Measurements from ENCODE around the gene AAR2. TPM values are rescaled to one million over a fixed set of nuclear protein-coding genes. Genes with fewer than 3 reads are reported as not detected.

AAR2 gene
- total RNA-seq, 1 experiment from 2014 or later = 36.9 TPM

DNA sequence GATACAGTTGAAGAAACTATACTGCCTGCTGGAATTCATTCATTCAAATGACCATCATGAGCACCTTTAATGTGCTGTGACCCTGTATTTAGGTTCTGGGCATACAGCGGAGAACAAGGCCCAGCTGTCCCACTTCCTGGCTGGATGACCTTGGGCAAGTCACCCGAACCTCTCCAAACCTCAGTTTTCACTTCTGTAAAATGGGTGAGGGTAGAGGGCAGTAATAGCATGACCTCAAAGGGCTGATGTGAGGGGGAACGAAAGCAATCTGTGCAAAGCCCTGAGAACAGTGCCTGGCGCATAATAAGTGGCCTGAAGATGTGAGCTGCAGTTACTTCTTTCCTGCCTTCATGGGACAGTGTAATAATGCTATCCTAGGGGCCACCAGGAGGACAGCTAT, 20.5 kb upstream of the AAR2 start:
- H3K27ac Mint-ChIP-seq = no peak overlapping the region
- no peaks in the 10 kb centered on the region for H3K27me3 Mint-ChIP-seq (ENCODE audit: low read depth)
- no peaks in the 10 kb centered on the region for H3K9me3 Mint-ChIP-seq
- Histone ChIP-seq H4K91ac (ENCODE audit: insufficient read length, low read depth, low read length) (no peak overlapping the region), H3K9ac (ENCODE audit: extremely low read depth, insufficient read length, low read length) (no peak overlapping the region), H3K4me2 (ENCODE audit: insufficient read depth, insufficient read length, low read length) (no peak overlapping the region), H3K18ac (ENCODE audit: insufficient read length, low read depth, low read length) (no peak overlapping the region), H3T11ph (ENCODE audit: low read length) (no peak overlapping the region), H3K14ac (ENCODE audit: insufficient read depth, low read length) (no peak overlapping the region), H4K8ac (replicated peaks; ENCODE audit: insufficient read length, low read depth, low read length) (no peak overlapping the region), H3K27me3 (ENCODE audit: insufficient read depth, low read length) (no peaks in the 10 kb centered on the region), H3K4ac (ENCODE audit: low read depth, low read length) (no peak overlapping the region), H2BK12ac (ENCODE audit: insufficient read length, low read depth, low read length) (no peak overlapping the region), H3K23ac (ENCODE audit: insufficient read length, low read depth, low read length) (no peak overlapping the region), H3K79me1 (ENCODE audit: insufficient read depth, low read depth, low read length, poor library complexity, severe bottlenecking) (no peaks in the 10 kb centered on the region), H3K27ac (ENCODE audit: insufficient read length, low read depth, low read length) (no peak overlapping the region), H3K4me1 (ENCODE audit: insufficient read depth, low read length) (no peaks in the 10 kb centered on the region), H3K23me2 (ENCODE audit: insufficient read length, low read depth, low read length, poor library complexity, severe bottlenecking) (no peaks in the 10 kb centered on the region), H2AK5ac (ENCODE audit: insufficient read length, low read length) (no peak overlapping the region), H4K5ac (ENCODE audit: insufficient read length, low read depth, low read length) (no peak overlapping the region), H2BK120ac (ENCODE audit: low read depth, low read length, poor library complexity, severe bottlenecking) (no peak overlapping the region), H4K20me1 (ENCODE audit: control insufficient read depth, insufficient read depth, insufficient read length) (no peaks in the 10 kb centered on the region), H2BK5ac (ENCODE audit: insufficient read length, low read length) (no peak overlapping the region), H3K79me2 (ENCODE audit: insufficient read depth, low read length) (no peaks in the 10 kb centered on the region), H3K9me3 (ENCODE audit: control insufficient read depth, low read depth, low read length) (no peaks in the 10 kb centered on the region), H3K56ac (ENCODE audit: insufficient read length, low read depth, low read length) (no peak overlapping the region), H2BK20ac (ENCODE audit: low read depth, low read length, poor library complexity, severe bottlenecking) (no peak overlapping the region), H2AFZ (ENCODE audit: low read length) (no peak overlapping the region), H2BK15ac (ENCODE audit: low read depth, low read length) (no peak overlapping the region)
- H3K4me3 Mint-ChIP-seq = no peak overlapping the region
- WGBS (ENCODE audit: extremely low coverage, insufficient read length, low lambda C conversion rate) = no CpG with 5 or more reads among the region's 4 CpGs
- TF ChIP-seq, protein P1, sequence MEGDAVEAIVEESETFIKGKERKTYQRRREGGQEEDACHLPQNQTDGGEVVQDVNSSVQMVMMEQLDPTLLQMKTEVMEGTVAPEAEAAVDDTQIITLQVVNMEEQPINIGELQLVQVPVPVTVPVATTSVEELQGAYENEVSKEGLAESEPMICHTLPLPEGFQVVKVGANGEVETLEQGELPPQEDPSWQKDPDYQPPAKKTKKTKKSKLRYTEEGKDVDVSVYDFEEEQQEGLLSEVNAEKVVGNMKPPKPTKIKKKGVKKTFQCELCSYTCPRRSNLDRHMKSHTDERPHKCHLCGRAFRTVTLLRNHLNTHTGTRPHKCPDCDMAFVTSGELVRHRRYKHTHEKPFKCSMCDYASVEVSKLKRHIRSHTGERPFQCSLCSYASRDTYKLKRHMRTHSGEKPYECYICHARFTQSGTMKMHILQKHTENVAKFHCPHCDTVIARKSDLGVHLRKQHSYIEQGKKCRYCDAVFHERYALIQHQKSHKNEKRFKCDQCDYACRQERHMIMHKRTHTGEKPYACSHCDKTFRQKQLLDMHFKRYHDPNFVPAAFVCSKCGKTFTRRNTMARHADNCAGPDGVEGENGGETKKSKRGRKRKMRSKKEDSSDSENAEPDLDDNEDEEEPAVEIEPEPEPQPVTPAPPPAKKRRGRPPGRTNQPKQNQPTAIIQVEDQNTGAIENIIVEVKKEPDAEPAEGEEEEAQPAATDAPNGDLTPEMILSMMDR (conservative IDR thresholded peaks at IDR 0.05) = no peak
- peaks cover 8 to 9% of the 10 kb centered on the region in 2 experiments for H3K4me1 Mint-ChIP-seq
- no peak for DNase-seq
- H3K36me3 Mint-ChIP-seq (ENCODE audit: insufficient read depth in 1 of 3, low read depth in 3 of 3) = no peaks in the 10 kb centered on the region

Data from H9 (cell line).